A673 (cell line): Measurements from ENCODE around the gene GABRG3.

Experiments used
- EZH2 ChIP-seq: fragments of 200-600 bp; sonication (generic); IDR thresholded peaks from 2 replicates; pipeline ENCODE4 v1.6.1; 2017; ENCODE audit warnings: borderline replicate concordance, low read depth, mild to moderate bottlenecking, mixed read lengths, antibody characterized with exemption, low read length; ENCODE audit not compliant: poor library complexity, severe bottlenecking
- TF ChIP-seq, protein P1 (sequence below): fragments of 300-800, 200-600 bp; sonication (generic); conservative IDR thresholded peaks from 2 replicates; pipeline ENCODE4 v1.5.1; 2017; ENCODE audit warnings: low read depth, mild to moderate bottlenecking, antibody characterized with exemption, low read length, moderate library complexity, mixed read lengths

DNA sequence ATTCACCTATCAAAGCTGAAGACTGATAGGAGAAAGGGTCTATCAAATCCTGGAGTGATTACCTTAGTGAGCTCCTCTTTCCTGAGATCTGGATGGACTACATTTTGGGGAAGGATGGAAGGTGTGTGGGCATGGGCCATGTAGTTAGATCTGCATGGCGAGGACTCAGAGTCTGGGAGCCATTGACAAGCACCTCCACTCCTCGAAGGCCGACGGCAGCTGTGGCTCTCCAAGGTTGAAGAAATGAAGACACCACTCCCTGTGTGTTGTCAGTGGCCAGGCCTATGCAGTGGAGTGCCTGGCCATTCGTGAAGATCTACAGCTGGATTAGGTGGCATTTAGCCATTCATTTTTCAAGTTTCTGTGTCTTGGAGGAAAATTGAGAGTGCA, 509.2 kb downstream of the GABRG3 start:
- TF ChIP-seq, protein P1, sequence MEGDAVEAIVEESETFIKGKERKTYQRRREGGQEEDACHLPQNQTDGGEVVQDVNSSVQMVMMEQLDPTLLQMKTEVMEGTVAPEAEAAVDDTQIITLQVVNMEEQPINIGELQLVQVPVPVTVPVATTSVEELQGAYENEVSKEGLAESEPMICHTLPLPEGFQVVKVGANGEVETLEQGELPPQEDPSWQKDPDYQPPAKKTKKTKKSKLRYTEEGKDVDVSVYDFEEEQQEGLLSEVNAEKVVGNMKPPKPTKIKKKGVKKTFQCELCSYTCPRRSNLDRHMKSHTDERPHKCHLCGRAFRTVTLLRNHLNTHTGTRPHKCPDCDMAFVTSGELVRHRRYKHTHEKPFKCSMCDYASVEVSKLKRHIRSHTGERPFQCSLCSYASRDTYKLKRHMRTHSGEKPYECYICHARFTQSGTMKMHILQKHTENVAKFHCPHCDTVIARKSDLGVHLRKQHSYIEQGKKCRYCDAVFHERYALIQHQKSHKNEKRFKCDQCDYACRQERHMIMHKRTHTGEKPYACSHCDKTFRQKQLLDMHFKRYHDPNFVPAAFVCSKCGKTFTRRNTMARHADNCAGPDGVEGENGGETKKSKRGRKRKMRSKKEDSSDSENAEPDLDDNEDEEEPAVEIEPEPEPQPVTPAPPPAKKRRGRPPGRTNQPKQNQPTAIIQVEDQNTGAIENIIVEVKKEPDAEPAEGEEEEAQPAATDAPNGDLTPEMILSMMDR: no peak
- TF ChIP-seq EZH2: no peak
